ENCODE results near the gene PRR9.
A peak's percentile ranks its signal among the peaks of the same experiment; 100 is the strongest.
"Not testable (repeated sequence)": the region's sequence is repeated elsewhere in the genome, so short reads cannot be mapped to it uniquely, and the experiment has no call there.

The PRR9 gene

GRCh38 chr1:153217212-153217611 is at the start of gene PRR9:
PRR9 (plus strand) TSS chr1:153217584; CDS start chr1:153218145, 561 bp downstream.
- H3K27ac Mint-ChIP-seq, result no peak within 1 kb of the TSS
- no peak within 1 kb of the TSS for H3K4me3 Mint-ChIP-seq
- H3K9me3 Mint-ChIP-seq, result no peaks in the 10 kb centered on the region
- no peaks in the 10 kb centered on the region for H3K4me1 Mint-ChIP-seq
- ATAC-seq (replicated peaks) (no peak), DNase-seq (no peak)
- H3K27me3 Mint-ChIP-seq, result peaks cover 31% of the 10 kb centered on the region in 2 donors
- peaks cover 0 to 2% of the 10 kb centered on the region in 2 donors for H3K36me3 Mint-ChIP-seq

GRCh38 chr1:153168686-153169085 is 48.7 kb upstream of the PRR9 start:
- H3K4me3 Mint-ChIP-seq, result no peak overlapping the region
- no peaks in the 10 kb centered on the region for H3K36me3 Mint-ChIP-seq
- ATAC-seq (replicated peaks) (no peak), DNase-seq (no peak)
- no peak overlapping the region for H3K27ac Mint-ChIP-seq
- H3K4me1 Mint-ChIP-seq, result no peaks in the 10 kb centered on the region
- peaks cover 0 to 2% of the 10 kb centered on the region in 2 donors for H3K9me3 Mint-ChIP-seq
- H3K27me3 Mint-ChIP-seq, result peaks cover 30 to 34% of the 10 kb centered on the region in 2 donors

- Mint-ChIP-seq H3K27me3 (peaks cover 17 to 20% of the 10 kb centered on the region in 2 donors), H3K4me3 (no peak overlapping the region), H3K36me3 (no peaks in the 10 kb centered on the region), H3K4me1 (no peaks in the 10 kb centered on the region), H3K9me3 (peaks cover 0 to 2% of the 10 kb centered on the region in 2 donors), H3K27ac (no peak overlapping the region)
- ATAC-seq (replicated peaks) (no peak), DNase-seq (no peak)
These were observed 42.8 kb upstream of the PRR9 start for GRCh38 chr1:153174624-153175023.

GRCh38 chr1:153178922-153179321 is 38.5 kb upstream of the PRR9 start:
- H3K27ac Mint-ChIP-seq, result no peak overlapping the region
- H3K27me3 Mint-ChIP-seq, result peaks cover 11 to 20% of the 10 kb centered on the region in 2 donors
- H3K4me1 Mint-ChIP-seq, result no peaks in the 10 kb centered on the region
- H3K36me3 Mint-ChIP-seq, result no peaks in the 10 kb centered on the region
- H3K4me3 Mint-ChIP-seq, result no peak overlapping the region
- ATAC-seq (replicated peaks), result no peak
- DNase-seq, result no peak
- H3K9me3 Mint-ChIP-seq, result peaks cover 0 to 2% of the 10 kb centered on the region in 2 donors

- Mint-ChIP-seq H3K9me3 (peaks cover 3 to 5% of the 10 kb centered on the region in 2 donors), H3K4me3 (no peak overlapping the region), H3K4me1 (no peaks in the 10 kb centered on the region), H3K27me3 (peaks cover 21 to 32% of the 10 kb centered on the region in 2 donors), H3K27ac (no peak overlapping the region), H3K36me3 (no peaks in the 10 kb centered on the region)
- ATAC-seq (replicated peaks) (no peak), DNase-seq (no peak)
These were observed 36.8 kb upstream of the PRR9 start for GRCh38 chr1:153180556-153180955.

- peaks cover 46 to 85% of the 10 kb centered on the region in 2 donors for H3K27me3 Mint-ChIP-seq
- not testable (repeated sequence) for H3K36me3 Mint-ChIP-seq; DNase-seq; ATAC-seq (replicated peaks); H3K4me3 Mint-ChIP-seq; H3K27ac Mint-ChIP-seq; H3K4me1 Mint-ChIP-seq
- peaks cover 13% of the 10 kb centered on the region in 2 donors for H3K9me3 Mint-ChIP-seq
These were observed 29.1 kb upstream of the PRR9 start for GRCh38 chr1:153188301-153188700.

GRCh38 chr1:153190373-153190772 is 27.0 kb upstream of the PRR9 start:
- Mint-ChIP-seq H3K36me3 (no peaks in the 10 kb centered on the region), H3K27me3 (peaks cover 53 to 89% of the 10 kb centered on the region in 2 donors), H3K27ac (no peak overlapping the region), H3K4me1 (no peaks in the 10 kb centered on the region), H3K9me3 (peaks cover 11% of the 10 kb centered on the region in 2 donors), H3K4me3 (no peak overlapping the region)
- DNase-seq, result no peak
- no peak for ATAC-seq (replicated peaks)

GRCh38 chr1:153192697-153193096 is 24.7 kb upstream of the PRR9 start:
- no peaks in the 10 kb centered on the region for H3K36me3 Mint-ChIP-seq
- H3K4me3 Mint-ChIP-seq, result no peak overlapping the region
- no peaks in the 10 kb centered on the region for H3K9me3 Mint-ChIP-seq
- no peaks in the 10 kb centered on the region for H3K4me1 Mint-ChIP-seq
- H3K27me3 Mint-ChIP-seq, result peaks cover 45 to 76% of the 10 kb centered on the region in 2 donors
- H3K27ac Mint-ChIP-seq, result no peak overlapping the region
- ATAC-seq (replicated peaks), result peak in 1 of 2 donors; percentile 48
- no peak for DNase-seq

- Mint-ChIP-seq H3K4me1 (no peaks in the 10 kb centered on the region), H3K36me3 (no peaks in the 10 kb centered on the region), H3K27ac (no peak overlapping the region), H3K27me3 (peaks cover 47 to 73% of the 10 kb centered on the region in 2 donors), H3K4me3 (no peak overlapping the region), H3K9me3 (no peaks in the 10 kb centered on the region)
- DNase-seq (no peak), ATAC-seq (replicated peaks) (no peak)
These were observed 22.9 kb upstream of the PRR9 start for GRCh38 chr1:153194331-153195050.

GRCh38 chr1:153195216-153195615 is 22.2 kb upstream of the PRR9 start:
- ATAC-seq (replicated peaks) (no peak), DNase-seq (no peak)
- Mint-ChIP-seq H3K27me3 (peaks cover 46 to 65% of the 10 kb centered on the region in 2 donors), H3K36me3 (no peaks in the 10 kb centered on the region), H3K4me1 (no peaks in the 10 kb centered on the region), H3K27ac (no peak overlapping the region), H3K4me3 (no peak overlapping the region), H3K9me3 (no peaks in the 10 kb centered on the region)

GRCh38 chr1:153202006-153202405 is 15.4 kb upstream of the PRR9 start:
- no peak overlapping the region for H3K27ac Mint-ChIP-seq
- H3K4me3 Mint-ChIP-seq, result no peak overlapping the region
- ATAC-seq (replicated peaks) (no peak), DNase-seq (no peak)
- peaks cover 25 to 36% of the 10 kb centered on the region in 2 donors for H3K27me3 Mint-ChIP-seq
- no peaks in the 10 kb centered on the region for H3K4me1 Mint-ChIP-seq
- no peaks in the 10 kb centered on the region for H3K9me3 Mint-ChIP-seq
- H3K36me3 Mint-ChIP-seq, result no peaks in the 10 kb centered on the region

- no peaks in the 10 kb centered on the region for H3K36me3 Mint-ChIP-seq
- no peak within 1 kb of the TSS for H3K27ac Mint-ChIP-seq
These were observed 14.3 kb upstream of the PRR9 start, which contains the start of gene LELP1 for GRCh38 chr1:153203130-153203529. LELP1 (plus strand) TSS chr1:153203430; CDS start chr1:153204708, 1,278 bp downstream.

GRCh38 chr1:153206631-153207030 is 10.8 kb upstream of the PRR9 start:
- Mint-ChIP-seq H3K36me3 (no peaks in the 10 kb centered on the region), H3K9me3 (no peaks in the 10 kb centered on the region), H3K27ac (no peak overlapping the region), H3K27me3 (peaks cover 24 to 28% of the 10 kb centered on the region in 2 donors), H3K4me3 (no peak overlapping the region), H3K4me1 (no peaks in the 10 kb centered on the region)
- ATAC-seq (replicated peaks), result no peak
- DNase-seq, result no peak

More at GRCh38 chr1:153203130-153203529, 14.3 kb upstream of the PRR9 start, which contains the start of gene LELP1:
- ATAC-seq (replicated peaks) (no peak), DNase-seq (no peak)
- H3K9me3 Mint-ChIP-seq, result no peaks in the 10 kb centered on the region
- H3K27me3 Mint-ChIP-seq, result peaks cover 28 to 29% of the 10 kb centered on the region in 2 donors
- H3K4me3 Mint-ChIP-seq, result no peak within 1 kb of the TSS
- H3K4me1 Mint-ChIP-seq, result no peaks in the 10 kb centered on the region

GRCh38 chr1:153210206-153210605 is 7.2 kb upstream of the PRR9 start:
- ATAC-seq (replicated peaks) (no peak), DNase-seq (no peak)
- H3K27ac Mint-ChIP-seq, result no peak overlapping the region
- H3K36me3 Mint-ChIP-seq, result peaks cover 0 to 2% of the 10 kb centered on the region in 2 donors
- peaks cover 21 to 37% of the 10 kb centered on the region in 2 donors for H3K27me3 Mint-ChIP-seq
- H3K9me3 Mint-ChIP-seq, result no peaks in the 10 kb centered on the region
- H3K4me3 Mint-ChIP-seq, result no peak overlapping the region
- H3K4me1 Mint-ChIP-seq, result no peaks in the 10 kb centered on the region

- DNase-seq (no peak), ATAC-seq (replicated peaks) (no peak)
- Mint-ChIP-seq H3K9me3 (no peaks in the 10 kb centered on the region), H3K36me3 (peaks cover 0 to 2% of the 10 kb centered on the region in 2 donors), H3K27me3 (peaks cover 21 to 29% of the 10 kb centered on the region in 2 donors), H3K27ac (no peak overlapping the region), H3K4me3 (no peak overlapping the region), H3K4me1 (no peaks in the 10 kb centered on the region)
These were observed 5.2 kb upstream of the PRR9 start for GRCh38 chr1:153212201-153212600.

All from stimulated activated naive B cell treated with anti-CD40 and anti-IgM and Interleukin-4, amounts not matched to agents 10 μg/mL and 1 μg/mL and 100 μg/mL, for 72 hours (primary cell).